ENCODE data around the gene CRKL.

DNA sequence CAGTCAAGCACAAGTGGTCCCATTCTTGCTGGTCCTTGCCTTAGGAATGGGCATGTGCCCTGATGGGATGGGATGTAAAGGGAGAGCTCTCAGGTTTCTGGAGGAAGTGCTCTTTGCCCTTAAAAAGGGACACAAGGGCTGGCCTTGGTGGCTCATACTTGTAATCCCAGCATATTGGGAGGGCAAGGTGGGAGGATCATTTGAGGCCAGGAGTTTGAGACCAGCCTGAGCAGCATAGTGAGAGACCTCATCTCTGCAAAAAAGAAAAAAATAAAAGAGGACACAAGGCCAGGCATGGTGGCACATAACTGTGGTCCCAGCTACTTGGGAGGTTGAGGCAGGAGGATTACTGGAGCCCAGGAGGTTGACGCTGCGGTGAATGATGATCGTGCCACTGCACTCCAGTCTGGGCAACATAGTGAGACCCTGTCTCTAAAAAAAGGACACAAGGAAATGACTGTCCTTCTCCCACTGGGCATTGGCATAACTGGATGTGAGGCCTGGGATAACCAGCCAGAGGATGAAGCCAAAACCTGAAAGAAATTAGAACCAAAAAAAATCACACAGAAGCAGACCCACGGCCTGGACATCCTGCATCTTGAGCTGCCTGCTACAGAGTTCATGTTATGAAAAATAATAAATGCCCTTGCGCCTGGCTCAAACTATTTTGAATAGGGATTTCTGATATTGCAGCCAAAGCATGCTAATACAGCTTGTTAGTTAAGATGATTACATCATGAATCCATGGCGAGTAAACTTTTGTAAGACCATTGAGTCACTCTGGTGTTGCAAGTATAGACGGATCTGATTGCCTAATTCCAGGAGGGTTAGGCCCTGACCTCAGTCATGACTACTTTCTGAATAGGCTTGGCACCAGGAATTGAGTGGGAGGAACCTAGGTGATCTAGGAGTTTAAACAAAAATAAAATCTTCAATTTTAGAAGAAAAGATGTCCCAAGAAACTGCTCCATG, 12.9 kb upstream of the CRKL start:
- TF ChIP-seq, protein P1, sequence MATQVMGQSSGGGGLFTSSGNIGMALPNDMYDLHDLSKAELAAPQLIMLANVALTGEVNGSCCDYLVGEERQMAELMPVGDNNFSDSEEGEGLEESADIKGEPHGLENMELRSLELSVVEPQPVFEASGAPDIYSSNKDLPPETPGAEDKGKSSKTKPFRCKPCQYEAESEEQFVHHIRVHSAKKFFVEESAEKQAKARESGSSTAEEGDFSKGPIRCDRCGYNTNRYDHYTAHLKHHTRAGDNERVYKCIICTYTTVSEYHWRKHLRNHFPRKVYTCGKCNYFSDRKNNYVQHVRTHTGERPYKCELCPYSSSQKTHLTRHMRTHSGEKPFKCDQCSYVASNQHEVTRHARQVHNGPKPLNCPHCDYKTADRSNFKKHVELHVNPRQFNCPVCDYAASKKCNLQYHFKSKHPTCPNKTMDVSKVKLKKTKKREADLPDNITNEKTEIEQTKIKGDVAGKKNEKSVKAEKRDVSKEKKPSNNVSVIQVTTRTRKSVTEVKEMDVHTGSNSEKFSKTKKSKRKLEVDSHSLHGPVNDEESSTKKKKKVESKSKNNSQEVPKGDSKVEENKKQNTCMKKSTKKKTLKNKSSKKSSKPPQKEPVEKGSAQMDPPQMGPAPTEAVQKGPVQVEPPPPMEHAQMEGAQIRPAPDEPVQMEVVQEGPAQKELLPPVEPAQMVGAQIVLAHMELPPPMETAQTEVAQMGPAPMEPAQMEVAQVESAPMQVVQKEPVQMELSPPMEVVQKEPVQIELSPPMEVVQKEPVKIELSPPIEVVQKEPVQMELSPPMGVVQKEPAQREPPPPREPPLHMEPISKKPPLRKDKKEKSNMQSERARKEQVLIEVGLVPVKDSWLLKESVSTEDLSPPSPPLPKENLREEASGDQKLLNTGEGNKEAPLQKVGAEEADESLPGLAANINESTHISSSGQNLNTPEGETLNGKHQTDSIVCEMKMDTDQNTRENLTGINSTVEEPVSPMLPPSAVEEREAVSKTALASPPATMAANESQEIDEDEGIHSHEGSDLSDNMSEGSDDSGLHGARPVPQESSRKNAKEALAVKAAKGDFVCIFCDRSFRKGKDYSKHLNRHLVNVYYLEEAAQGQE (IDR thresholded peaks at IDR 0.05; ENCODE audit: low read depth) = no peak
- no peak for TF ChIP-seq EP300 (IDR thresholded peaks at IDR 0.05; ENCODE audit: borderline replicate concordance)
- TF ChIP-seq TCF12 (IDR thresholded peaks at IDR 0.05; ENCODE audit: low read depth) = no peak
- no peak for TF ChIP-seq TEAD4 (IDR thresholded peaks at IDR 0.05)
- no peak for TF ChIP-seq YY1 (IDR thresholded peaks at IDR 0.05; ENCODE audit: low read depth)
- no peak for TF ChIP-seq EGR1 (IDR thresholded peaks at IDR 0.05)
- TF ChIP-seq RAD21 (IDR thresholded peaks at IDR 0.05; ENCODE audit: low read depth) = no peak
- no peak for TF ChIP-seq TAF1 (IDR thresholded peaks at IDR 0.05; ENCODE audit: low read depth)
- TF ChIP-seq FOXM1 (IDR thresholded peaks at IDR 0.05; ENCODE audit: borderline replicate concordance, low read depth) = no peak
- TF ChIP-seq, protein P2, sequence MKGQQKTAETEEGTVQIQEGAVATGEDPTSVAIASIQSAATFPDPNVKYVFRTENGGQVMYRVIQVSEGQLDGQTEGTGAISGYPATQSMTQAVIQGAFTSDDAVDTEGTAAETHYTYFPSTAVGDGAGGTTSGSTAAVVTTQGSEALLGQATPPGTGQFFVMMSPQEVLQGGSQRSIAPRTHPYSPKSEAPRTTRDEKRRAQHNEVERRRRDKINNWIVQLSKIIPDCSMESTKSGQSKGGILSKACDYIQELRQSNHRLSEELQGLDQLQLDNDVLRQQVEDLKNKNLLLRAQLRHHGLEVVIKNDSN (IDR thresholded peaks at IDR 0.05) = no peak
- TF ChIP-seq CEBPB (IDR thresholded peaks at IDR 0.05) = peak; percentile 69; the same call in 1 of the 2 replicates
- TF ChIP-seq CREB1 (IDR thresholded peaks at IDR 0.05; ENCODE audit: low read depth) = no peak
- TF ChIP-seq, protein P3, sequence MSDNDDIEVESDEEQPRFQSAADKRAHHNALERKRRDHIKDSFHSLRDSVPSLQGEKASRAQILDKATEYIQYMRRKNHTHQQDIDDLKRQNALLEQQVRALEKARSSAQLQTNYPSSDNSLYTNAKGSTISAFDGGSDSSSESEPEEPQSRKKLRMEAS (IDR thresholded peaks at IDR 0.05) = no peak
